Endothelial cell of umbilical vein (primary cell): Measurements from ENCODE around the gene DLG1. TPM values are rescaled to one million over a fixed set of nuclear protein-coding genes. Genes with fewer than 3 reads are reported as not detected.

Experiments used
- BruUV-seq: library from RNA; stranded (reverse); fragments of 400-500 nt; replicated peaks from 2 replicates; lab custom pipeline; 2021; lab: Mats Ljungman, UMichigan
- CTCF ChIA-PET: fragments of 300-600, 350-600 bp; sonication (Branson Sonifier 250); formaldehyde crosslinking; loops from one replicate; lab custom pipeline; 2021; ENCODE audit warnings: antibody characterized with exemption, inconsistent platforms; lab: Charles Lee
- POLR2A ChIA-PET: fragments of 300-600, 350-600 bp; sonication (Branson Sonifier 250); formaldehyde crosslinking; loops from one replicate; lab custom pipeline; 2021; ENCODE audit warnings: antibody characterized with exemption, inconsistent platforms; lab: Charles Lee
- DNase-seq: peaks from one replicate; pipeline ENCODE4 v3.0.0-alpha.2; 2011; ENCODE audit warnings: low read depth, low spot score
- FAIRE-seq: peaks from 2 replicates; lab custom pipeline; 2011; peaks lifted over from hg19 to GRCh38; lab: Jason Lieb, UNC
- H2AFZ ChIP-seq: 2 replicates; pipeline ENCODE4 v1.6.0; 2012; ENCODE audit warnings: low read depth, low read length, control low read depth, inconsistent platforms
- H3K27ac ChIP-seq: 2 replicates; pipeline ENCODE4 v1.5.1; 2011; ENCODE audit warnings: low read depth, mild to moderate bottlenecking, control low read depth, low read length, moderate library complexity; ENCODE audit not compliant: insufficient read depth
- H3K27me3 ChIP-seq, 2 experiments: 2 replicates each; pipeline versions ENCODE4 v1.6.0 to v1.6.1; 2011; ENCODE audit warnings: low read length in 2 of 2, mixed read lengths in 1 of 2; ENCODE audit not compliant: control insufficient read depth in 2 of 2, insufficient read depth in 2 of 2
- H3K36me3 ChIP-seq, 2 experiments: 2 replicates in 1 of 2; 3 replicates in 1 of 2; pipeline ENCODE4 v1.5.1; 2011; ENCODE audit warnings: low read length in 2 of 2, mild to moderate bottlenecking in 1 of 2, moderate library complexity in 1 of 2; ENCODE audit not compliant: control insufficient read depth in 2 of 2, insufficient read depth in 2 of 2; ENCODE audit errors: extremely low read depth in 1 of 2
- H3K4me1 ChIP-seq: 3 replicates; pipeline ENCODE4 v1.5.1; 2011; ENCODE audit warnings: mild to moderate bottlenecking, low read length; ENCODE audit not compliant: control insufficient read depth, insufficient read depth; ENCODE audit errors: extremely low read depth
- H3K4me2 ChIP-seq: 2 replicates; pipeline ENCODE4 v1.6.1; 2011; ENCODE audit warnings: low read length, control low read depth, mixed read lengths; ENCODE audit not compliant: insufficient read depth
- H3K4me3 ChIP-seq, 3 experiments: fragments of 200-600 bp in 1 of 3; sonication (generic), shearing (Covaris generic) in 1 of 3; replicated peaks in 1 of 3; 2 replicates each; pipeline ENCODE4 v1.5.1; 2011 to 2016; ENCODE audit warnings: control low read depth in 3 of 3, low read length in 3 of 3, mild to moderate bottlenecking in 2 of 3, inconsistent platforms in 1 of 3, low read depth in 1 of 3, moderate library complexity in 1 of 3; ENCODE audit not compliant: insufficient read depth in 1 of 3
- H3K79me2 ChIP-seq: 2 replicates; pipeline ENCODE4 v1.6.0; 2012; ENCODE audit warnings: low read length, inconsistent platforms; ENCODE audit not compliant: control insufficient read depth, insufficient read depth
- H3K9ac ChIP-seq: replicated peaks from 2 replicates; pipeline ENCODE3; 2011; ENCODE audit warnings: low read length, control low read depth; ENCODE audit not compliant: insufficient read depth; ENCODE audit errors: extremely low read depth
- H3K9me1 ChIP-seq: replicated peaks from 3 replicates; pipeline ENCODE4 v1.6.0; 2011; ENCODE audit warnings: mild to moderate bottlenecking, low read length; ENCODE audit not compliant: control insufficient read depth, insufficient read depth; ENCODE audit errors: extremely low read depth
- H3K9me3 ChIP-seq: replicated peaks from 2 replicates; pipeline ENCODE4 v1.5.1; 2012; ENCODE audit warnings: low read length, inconsistent platforms; ENCODE audit not compliant: control insufficient read depth, insufficient read depth
- H4K20me1 ChIP-seq: replicated peaks from 2 replicates; pipeline ENCODE3; 2011; ENCODE audit warnings: mild to moderate bottlenecking, low read length; ENCODE audit not compliant: control insufficient read depth, insufficient read depth; ENCODE audit errors: extremely low read depth
- EZH2 ChIP-seq: IDR thresholded peaks from 2 replicates; pipeline ENCODE4 v1.6.1; 2012; ENCODE audit warnings: borderline replicate concordance, low read depth, mild to moderate bottlenecking, moderate library complexity, low read length, inconsistent platforms; ENCODE audit not compliant: severe bottlenecking
- FOS ChIP-seq: IDR thresholded peaks from 2 replicates; pipeline ENCODE4 v1.6.1; 2011; ENCODE audit warnings: mild to moderate bottlenecking, low read length, moderate library complexity, borderline replicate concordance; ENCODE audit not compliant: insufficient read depth
- GATA2 ChIP-seq: IDR thresholded peaks from 2 replicates; pipeline ENCODE4 v1.7.0; 2011; ENCODE audit warnings: low read depth, mild to moderate bottlenecking, moderate library complexity, mixed read lengths, low read length; ENCODE audit not compliant: insufficient read length, insufficient read depth
- JUN ChIP-seq: IDR thresholded peaks from 2 replicates; pipeline ENCODE4 v1.6.1; 2011; ENCODE audit warnings: borderline replicate concordance, low read depth; ENCODE audit not compliant: insufficient read length, insufficient read depth
- MYC ChIP-seq: IDR thresholded peaks from one replicate; pipeline ENCODE4 v1.6.1; 2011; ENCODE audit warnings: mild to moderate bottlenecking, low read depth, low read length
- POLR2A ChIP-seq: IDR thresholded peaks from 2 replicates; pipeline ENCODE4 v1.6.1; 2012; ENCODE audit warnings: low read depth, mild to moderate bottlenecking, control low read depth, low read length
- POLR2AphosphoS5 ChIP-seq: IDR thresholded peaks from 2 replicates; pipeline ENCODE4 v1.6.1; 2012; ENCODE audit warnings: low read depth, mild to moderate bottlenecking, control low read depth, low read length, moderate library complexity; ENCODE audit not compliant: insufficient read depth
- dilution Hi-C: fragments of 300-500 bp; cut with MboI; formaldehyde crosslinking; loops from one replicate; pipeline ENCODE4 v1.15.0; 2019; ENCODE audit warnings: low sequenced_read_pairs; ENCODE audit not compliant: extremely low pct_ligation_motif_present
- intact Hi-C: fragments of 100-400 bp; cut with micrococcal nuclease; formaldehyde crosslinking; loops from one replicate; pipeline ENCODE4 v1.10.0; 2022
- polyA plus RNA-seq, 4 experiments: library from polyadenylated mRNA; depleted of rRNA in 3 of 4; stranded (reverse) in 3 of 4; unstranded in 1 of 4; fragments of >200 nt; gene quantifications; 2 replicates each; pipeline versions ENCODE4 v1.2.1 to v1.2.3, GENCODE V29; 2011 to 2012; ENCODE audit warnings: missing spikeins in 1 of 4
- total RNA-seq: library from RNA; stranded (reverse); gene quantifications from 2 replicates; pipeline ENCODE4 v1.2.3, GENCODE V29; 2021
- TF ChIP-seq, protein P1 (sequence below), 2 donors: IDR thresholded peaks; 1 replicate in 1 of 2; 2 replicates in 1 of 2; pipeline ENCODE4 v1.5.1; 2011; ENCODE audit warnings: low read length in 2 of 2, mild to moderate bottlenecking in 2 of 2, moderate library complexity in 2 of 2, control low read depth in 1 of 2, inconsistent platforms in 1 of 2, low read depth in 1 of 2; ENCODE audit not compliant: insufficient read depth in 1 of 2; ENCODE audit errors: extremely low read depth in 1 of 2
- TF ChIP-seq, protein P2 (sequence below): IDR thresholded peaks from 2 replicates; pipeline ENCODE4 v1.6.1; 2011; ENCODE audit not compliant: insufficient read depth, insufficient read length

Gene DLG1
- total and polyA plus RNA-seq, 2 donors (not counting 3 experiments of a cell fraction or from before 2014, with no cell fraction given), result 26.5 to 80.1 TPM

DNA sequence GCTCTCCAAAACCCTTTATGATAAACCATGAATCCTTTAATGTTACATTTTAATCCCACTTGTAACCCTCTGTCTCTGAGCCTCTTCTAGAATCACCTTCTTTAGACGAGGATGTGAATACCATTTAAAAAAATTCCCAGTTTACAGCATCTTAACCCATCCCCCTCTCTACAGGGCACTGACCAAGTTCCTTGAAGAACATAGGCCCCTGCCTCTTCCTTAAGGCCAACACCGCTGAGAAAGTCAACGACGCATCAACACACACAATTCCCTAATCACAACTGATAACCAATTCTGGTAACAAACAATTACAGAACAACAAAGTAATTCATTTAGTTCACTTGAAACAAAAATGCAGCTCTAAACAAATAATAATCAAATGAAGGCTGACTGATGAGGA, 130.3 kb downstream of the DLG1 start:
- TF ChIP-seq FOS (no peak), POLR2AphosphoS5 (no peak)
- ChIA-PET POLR2A (no interaction called here), CTCF (interaction anchor here (2.0 to 2.3 kb wide), 2 partner anchors 14 to 19 kb away, joined by 7 read pairs; no protein-coding TSS in a partner anchor)
- Histone ChIP-seq H3K9me3 (no peaks in the 10 kb centered on the region), H3K27ac (no peak overlapping the region), H3K79me2 (peaks cover 37% of the 10 kb centered on the region), H3K9ac (no peak overlapping the region), H3K4me1 (no peaks in the 10 kb centered on the region), H3K9me1 (no peaks in the 10 kb centered on the region), H3K4me3 (no peak overlapping the region), H4K20me1 (peaks cover 2% of the 10 kb centered on the region), H2AFZ (no peak overlapping the region), H3K4me2 (no peak overlapping the region), H3K36me3 (no peaks in the 10 kb centered on the region), H3K27me3 (no peaks in the 10 kb centered on the region)
- FAIRE-seq (no peak), DNase-seq (no peak)
- dilution Hi-C loops (no loop called here), intact Hi-C loops (no loop called here)
- BruUV-seq, result no TSS peak

DNA sequence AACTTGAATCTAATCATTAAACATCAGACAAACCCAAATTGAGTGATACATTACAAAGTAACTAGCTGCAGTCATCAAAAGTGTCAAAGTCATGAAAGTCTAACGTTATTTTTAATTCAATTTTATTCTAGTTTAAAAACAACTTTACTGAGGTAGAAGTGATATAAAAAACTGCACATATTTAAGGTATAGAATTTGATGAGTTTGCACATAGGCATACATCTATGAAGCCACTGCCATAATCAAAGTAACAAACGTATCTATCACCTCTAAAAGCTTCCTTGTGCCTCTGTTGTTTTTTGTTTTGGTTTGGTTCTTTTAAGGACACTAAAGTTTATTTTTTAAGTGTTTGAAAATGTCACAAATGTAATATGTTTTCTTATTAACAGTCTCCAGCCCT, 130.9 kb downstream of the DLG1 start:
- H3K9ac ChIP-seq, result no peak overlapping the region
- no peak for TF ChIP-seq GATA2
- TF ChIP-seq, protein P1, sequence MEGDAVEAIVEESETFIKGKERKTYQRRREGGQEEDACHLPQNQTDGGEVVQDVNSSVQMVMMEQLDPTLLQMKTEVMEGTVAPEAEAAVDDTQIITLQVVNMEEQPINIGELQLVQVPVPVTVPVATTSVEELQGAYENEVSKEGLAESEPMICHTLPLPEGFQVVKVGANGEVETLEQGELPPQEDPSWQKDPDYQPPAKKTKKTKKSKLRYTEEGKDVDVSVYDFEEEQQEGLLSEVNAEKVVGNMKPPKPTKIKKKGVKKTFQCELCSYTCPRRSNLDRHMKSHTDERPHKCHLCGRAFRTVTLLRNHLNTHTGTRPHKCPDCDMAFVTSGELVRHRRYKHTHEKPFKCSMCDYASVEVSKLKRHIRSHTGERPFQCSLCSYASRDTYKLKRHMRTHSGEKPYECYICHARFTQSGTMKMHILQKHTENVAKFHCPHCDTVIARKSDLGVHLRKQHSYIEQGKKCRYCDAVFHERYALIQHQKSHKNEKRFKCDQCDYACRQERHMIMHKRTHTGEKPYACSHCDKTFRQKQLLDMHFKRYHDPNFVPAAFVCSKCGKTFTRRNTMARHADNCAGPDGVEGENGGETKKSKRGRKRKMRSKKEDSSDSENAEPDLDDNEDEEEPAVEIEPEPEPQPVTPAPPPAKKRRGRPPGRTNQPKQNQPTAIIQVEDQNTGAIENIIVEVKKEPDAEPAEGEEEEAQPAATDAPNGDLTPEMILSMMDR (IDR thresholded peaks at IDR 0.05; ENCODE audit: extremely low read depth in 1 of 2, insufficient read depth in 1 of 2, low read depth in 1 of 2, low read length in 2 of 2), result no peak
- no peak for TF ChIP-seq EZH2
- TF ChIP-seq JUN, result no peak
- TF ChIP-seq POLR2A, result no peak
- no peak for TF ChIP-seq MYC
- TF ChIP-seq, protein P2, sequence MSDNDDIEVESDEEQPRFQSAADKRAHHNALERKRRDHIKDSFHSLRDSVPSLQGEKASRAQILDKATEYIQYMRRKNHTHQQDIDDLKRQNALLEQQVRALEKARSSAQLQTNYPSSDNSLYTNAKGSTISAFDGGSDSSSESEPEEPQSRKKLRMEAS, result no peak
- no peak for TF ChIP-seq POLR2AphosphoS5
- no peak for TF ChIP-seq FOS
- H3K36me3 ChIP-seq, result no peaks in the 10 kb centered on the region
- H3K4me3 ChIP-seq, result no peak overlapping the region
- BruUV-seq, result no TSS peak
- CTCF ChIA-PET, result interaction anchor here (2.0 to 2.3 kb wide), 2 partner anchors 15 to 20 kb away, joined by 7 read pairs; no protein-coding TSS in a partner anchor
- H3K79me2 ChIP-seq, result peaks cover 37% of the 10 kb centered on the region
- peaks cover 2% of the 10 kb centered on the region for H4K20me1 ChIP-seq
- H3K9me1 ChIP-seq, result no peaks in the 10 kb centered on the region
- no peak overlapping the region for H2AFZ ChIP-seq
- intact Hi-C loops, result no loop called here
- H3K4me2 ChIP-seq, result no peak overlapping the region
- DNase-seq (no peak), FAIRE-seq (no peak)
- no peaks in the 10 kb centered on the region for H3K9me3 ChIP-seq
- dilution Hi-C loops, result no loop called here
- no peaks in the 10 kb centered on the region for H3K4me1 ChIP-seq
- POLR2A ChIA-PET, result no interaction called here
- no peak overlapping the region for H3K27ac ChIP-seq
- no peaks in the 10 kb centered on the region for H3K27me3 ChIP-seq
